Putamen (tissue), 1 donor: ENCODE results near the gene HEATR5B.

Experiments
- DNase-seq: peaks from one replicate; pipeline ENCODE4 v3.0.0-alpha.2; 2016; ENCODE audit warnings: low spot score

Gene HEATR5B

DNA sequence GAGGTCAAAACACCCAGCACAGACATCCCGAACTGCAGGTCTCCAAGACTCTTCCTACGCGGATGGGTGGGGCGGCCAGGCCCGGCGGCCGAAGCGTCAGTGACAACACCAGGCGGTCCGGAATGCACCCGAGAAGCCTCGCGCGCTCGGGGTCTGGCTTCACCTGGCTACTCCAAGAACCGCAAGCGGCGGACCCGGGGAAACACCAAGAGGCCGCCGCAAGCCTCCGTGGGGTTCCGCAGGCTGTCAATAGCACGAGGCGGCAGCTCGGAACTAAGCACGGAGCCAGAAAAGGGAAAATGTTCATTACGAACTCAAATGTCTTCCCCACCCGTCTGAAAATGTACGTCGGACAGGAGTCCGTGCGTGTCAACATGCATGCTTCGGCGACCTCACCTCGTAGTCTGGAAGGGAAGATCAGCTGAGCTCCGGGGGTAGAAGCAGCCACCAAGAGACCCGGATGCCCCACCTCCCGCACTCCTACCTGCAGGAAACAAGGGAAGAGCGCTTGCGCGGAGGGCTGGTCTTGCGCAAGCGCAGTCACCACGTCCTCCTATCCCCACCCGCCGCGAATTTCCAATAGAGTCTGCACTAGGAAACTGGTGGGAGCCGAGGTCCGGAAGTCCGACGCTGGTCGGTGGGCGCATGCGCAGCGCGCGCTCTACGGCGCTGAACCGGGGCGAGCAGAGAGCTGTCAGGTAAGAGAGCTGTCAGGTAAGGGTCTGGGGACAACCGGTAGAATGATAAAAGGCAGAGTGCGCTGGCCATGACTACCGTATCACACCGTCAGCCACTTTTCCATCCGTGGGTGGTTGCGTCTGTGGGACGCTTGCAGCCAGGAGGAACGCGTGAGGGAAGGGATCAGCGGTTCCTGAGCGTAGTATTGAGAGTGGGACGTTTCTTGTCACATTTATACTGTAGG is at the start of gene HEATR5B, which contains the start of gene GPATCH11:
Gene HEATR5B (minus strand): TSS at position 500 of the 922 bp plus-strand sequence. CDS start 958 bp downstream, outside the sequence.
Gene GPATCH11 (plus strand): TSS at position 646 of the 922 bp plus-strand sequence. CDS start 3,864 bp downstream, outside the sequence.
- DNase-seq: peak; percentile 97

DNA sequence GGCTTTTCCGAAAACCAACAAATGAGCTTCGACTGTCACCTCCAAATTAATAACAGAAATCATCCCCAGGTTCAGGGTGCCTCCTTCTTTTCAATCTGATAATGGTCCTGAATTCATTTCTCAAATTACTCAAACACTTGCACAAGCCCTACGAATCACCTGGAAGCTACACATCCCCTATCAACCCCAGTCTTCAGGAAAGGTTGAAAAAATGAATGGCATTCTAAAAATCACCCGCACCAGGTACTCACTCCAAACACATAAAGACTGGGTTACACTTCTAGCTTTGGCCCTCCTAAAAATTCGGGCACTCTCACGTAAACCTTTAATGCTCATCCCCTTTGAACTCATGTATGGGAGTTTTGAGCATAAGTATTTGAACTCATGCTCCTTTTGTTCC is 48.7 kb upstream of the HEATR5B start:
- no peak for DNase-seq

DNA sequence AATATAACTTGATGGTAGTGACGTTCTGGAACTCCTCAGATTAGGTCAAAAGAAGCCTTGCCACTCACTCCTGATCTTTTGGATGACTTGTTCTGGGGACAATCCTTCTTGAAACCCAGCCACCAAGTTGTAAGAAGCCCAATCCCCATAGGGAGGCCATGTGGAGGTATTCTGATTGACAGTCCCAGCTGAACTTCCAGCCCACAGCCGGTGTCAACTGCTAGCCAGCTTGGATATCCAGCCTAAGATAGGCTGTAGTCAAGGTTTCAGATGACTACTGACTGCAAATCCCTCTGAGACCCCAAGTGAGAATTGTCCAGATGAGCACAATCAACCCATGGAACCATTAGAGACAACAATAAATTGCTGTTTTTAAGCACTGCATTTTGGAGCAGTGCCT is 41.2 kb upstream of the HEATR5B start:
- DNase-seq: no peak

DNA sequence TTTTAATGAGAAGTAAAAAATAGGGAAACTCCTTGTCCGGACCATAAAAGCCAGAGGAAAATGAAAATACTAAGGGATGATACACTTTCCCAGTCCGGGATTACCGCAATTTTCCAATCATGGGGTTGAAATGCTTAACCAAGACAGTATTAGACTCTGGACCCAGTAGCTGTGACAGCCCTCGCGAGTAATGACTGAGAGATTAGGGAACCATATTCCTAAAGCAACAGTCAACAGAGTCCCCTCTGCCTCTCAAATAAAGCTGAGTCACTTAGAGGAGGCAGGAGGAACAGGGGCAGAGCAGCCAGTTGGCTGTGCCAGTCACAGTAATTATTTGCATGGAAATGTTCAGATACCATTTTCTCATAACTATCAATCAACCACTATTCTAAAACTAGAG is 35.0 kb upstream of the HEATR5B start:
- DNase-seq: no peak

DNA sequence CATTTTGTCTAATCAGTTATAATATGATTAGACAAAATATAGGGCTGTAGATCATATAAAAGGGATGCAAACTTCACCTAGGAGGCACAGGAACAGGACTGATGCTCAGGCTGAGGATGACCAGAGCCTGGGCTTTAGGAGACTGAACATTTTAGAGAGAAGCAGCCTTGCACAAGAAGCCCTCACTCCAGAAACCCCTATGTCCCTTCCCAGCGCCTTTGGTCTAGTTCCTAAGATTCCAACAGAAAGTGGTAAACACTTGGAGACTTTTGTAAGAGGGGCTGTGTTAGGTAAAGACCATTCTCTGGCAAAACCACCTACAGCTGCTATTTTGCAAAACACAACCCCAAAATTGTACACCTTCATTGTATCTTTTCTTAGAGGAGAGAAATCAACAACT is 33.4 kb upstream of the HEATR5B start:
- no peak for DNase-seq

DNA sequence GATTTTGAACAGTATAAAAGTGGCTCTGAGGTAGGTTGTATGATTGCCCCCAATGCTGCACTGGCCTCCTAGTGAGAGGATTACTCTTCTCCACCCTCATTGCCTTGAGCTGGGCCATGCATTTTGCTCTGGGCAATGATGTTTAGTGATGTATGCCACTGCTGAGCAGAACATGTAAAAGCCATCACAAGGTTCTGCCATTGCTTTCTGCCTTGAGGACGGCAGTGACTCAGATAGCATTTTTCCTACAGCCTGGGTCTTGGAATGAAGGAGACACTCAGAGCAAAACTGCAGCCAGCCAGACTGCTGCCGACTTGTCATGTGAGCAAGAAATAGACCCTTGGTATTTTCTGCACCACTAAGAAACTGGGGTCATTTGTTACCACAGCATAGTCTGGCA is 27.8 kb upstream of the HEATR5B start:
- no peak for DNase-seq

DNA sequence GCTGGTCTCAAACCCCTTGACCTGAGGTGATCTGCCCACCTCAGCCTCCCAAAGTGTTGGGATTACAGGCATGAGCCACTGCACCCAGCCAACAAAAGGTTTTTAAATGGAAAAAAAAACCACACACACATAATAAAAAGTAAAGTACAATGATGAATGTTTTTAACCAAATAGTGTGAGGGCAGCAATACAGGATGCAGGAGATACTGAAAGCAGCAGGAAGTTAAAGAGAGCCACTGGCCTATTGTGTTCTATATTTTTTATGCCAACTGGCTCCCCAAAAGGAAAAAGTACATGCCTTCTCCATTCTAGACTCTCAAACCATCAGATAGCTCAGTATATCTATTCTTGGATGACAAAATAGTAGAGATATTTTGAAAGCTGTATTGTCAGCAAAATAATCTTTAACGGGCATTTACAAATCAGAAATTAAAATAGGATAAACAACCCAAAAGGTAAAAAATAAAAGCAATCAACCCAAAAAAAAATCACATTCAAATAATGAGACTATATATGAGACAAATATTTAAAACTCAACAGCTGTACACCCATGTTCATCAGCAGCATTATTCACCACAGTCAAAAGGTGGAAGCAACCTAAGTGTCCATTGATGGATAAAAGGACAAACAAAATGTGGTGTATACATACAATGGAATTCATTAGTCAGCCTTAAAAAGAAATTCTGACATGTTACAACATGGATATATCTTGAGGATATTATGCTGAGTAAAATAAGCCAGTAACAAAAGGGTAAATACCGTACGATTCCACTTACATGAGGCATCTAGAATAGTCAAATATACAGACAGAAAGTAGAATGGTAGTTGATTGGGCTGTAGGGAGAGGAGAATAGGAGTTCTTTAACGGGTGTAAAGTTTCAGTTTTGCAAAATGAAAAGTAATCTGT is 26.4 kb upstream of the HEATR5B start:
- no peak for DNase-seq

DNA sequence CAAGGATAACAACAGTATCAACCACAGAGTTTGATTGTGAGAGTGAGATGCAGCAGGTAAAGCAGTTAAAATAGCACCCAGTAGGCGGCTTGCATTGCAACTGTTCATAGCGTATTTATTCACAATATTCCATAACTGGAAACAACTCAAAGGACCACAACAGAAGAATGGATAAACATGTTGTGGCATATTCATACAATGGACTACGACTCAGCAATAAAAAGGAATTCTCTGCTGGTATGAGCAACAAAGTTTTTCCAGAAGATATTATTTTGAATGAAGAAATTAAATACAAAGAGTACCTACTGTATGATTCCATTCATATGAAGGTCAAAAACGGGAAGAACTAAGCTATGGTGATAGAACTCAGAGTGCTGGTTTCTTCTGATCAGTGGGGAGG is 25.4 kb upstream of the HEATR5B start:
- no peak for DNase-seq

DNA sequence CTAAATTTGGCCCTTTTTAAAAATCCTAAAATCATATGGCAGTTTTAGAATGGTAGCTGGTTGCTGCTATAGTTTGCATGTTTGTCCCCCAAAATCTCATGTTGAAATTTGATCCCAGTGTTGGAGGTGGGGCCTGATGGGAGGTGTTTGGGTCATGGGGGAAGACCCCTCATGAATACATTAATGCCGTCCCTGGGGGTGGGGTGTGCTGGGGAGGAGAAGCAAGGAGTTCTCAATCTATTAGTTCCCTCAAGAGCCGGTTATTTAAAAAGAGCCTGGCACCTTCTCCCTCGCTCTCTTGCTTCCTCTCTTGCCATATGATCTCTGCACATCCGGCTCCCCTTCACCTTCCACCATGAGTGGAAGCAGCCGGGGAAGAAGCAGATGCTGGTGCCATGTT is 21.0 kb upstream of the HEATR5B start:
- DNase-seq: no peak

DNA sequence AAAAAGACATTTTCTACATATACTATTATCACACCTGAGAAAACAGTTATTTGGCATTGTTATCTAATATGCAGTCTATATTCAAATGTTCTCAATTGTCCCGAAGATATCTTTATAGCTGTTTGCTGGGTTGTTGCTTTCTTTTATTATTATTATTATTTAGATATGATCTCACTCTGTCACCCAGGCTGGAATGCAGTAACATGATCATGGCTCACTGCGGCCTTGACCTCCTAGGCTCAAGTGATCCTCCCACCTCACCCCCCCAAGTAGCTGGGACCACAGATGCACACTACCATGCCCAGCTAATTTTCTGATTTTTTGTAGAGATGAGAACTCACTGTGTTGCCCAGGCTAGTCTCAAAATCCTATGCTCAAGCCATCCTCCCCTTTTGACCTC is 20.0 kb upstream of the HEATR5B start:
- DNase-seq: no peak

DNA sequence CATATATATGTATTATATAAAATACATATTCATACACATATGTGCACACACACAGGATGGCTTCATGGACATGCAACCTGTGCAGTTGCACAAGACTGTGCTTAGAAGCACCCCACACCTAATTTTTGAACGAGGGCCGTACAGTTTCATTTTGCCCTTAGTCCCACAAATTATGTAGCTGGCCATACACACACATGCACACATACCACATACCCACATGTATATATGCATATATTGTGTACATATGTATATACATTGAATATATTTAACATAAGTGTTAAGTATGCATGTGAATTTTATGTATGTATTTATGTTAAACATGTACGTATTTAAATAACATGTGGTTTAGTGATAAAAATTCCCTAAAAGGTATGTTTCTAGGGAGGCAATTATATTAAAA is 18.4 kb upstream of the HEATR5B start:
- no peak for DNase-seq

DNA sequence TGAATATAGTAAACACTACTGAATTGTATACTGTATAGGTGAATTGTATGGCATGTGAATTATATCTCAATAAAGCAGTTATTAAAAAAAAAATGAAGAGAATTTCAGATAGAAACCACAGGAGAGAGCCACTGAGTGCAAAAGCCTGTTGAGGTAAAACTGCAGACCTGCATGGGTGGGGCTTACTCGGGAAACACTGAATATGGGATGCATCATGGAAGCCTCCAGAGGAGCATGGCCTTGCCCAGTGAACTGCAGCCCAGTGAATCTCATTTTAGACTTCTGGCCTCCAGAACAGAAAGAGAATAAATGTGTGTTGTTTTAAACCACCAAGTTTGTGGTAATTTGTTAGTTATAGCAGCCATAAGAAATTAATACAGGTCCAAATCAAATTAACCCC is 15.9 kb upstream of the HEATR5B start:
- no peak for DNase-seq

DNA sequence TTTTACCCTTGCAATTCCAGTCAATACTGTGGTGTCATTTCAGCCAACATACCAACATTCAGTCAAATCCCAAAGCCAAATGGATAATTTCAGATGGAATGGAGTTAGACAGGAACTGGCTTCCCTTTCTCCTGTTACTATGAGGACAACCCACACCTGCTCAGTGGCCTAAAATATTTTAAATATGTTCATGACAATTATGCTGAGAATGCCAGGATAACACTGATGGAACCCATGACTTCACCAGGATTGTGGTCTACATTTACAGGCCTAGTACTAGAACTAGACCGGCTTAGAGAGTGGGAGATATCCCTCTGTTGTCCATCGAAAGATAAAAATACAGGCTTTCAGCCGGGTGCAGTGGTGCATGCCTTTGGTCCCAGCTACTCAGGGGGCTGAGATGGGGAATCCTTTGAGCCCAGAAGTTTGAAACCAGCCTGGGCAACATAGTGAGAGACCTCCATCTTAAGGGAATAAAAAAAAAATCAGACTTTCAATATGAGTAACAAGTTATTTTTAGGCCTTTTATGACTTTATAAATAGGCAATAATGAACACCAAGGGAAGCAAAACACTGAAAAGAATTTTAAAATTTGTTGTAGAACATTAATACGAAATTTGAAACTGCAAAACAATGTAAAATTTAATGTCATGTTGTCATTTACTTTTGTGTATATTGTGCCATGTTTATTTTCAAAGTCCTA is 14.4 kb upstream of the HEATR5B start:
- no peak for DNase-seq

DNA sequence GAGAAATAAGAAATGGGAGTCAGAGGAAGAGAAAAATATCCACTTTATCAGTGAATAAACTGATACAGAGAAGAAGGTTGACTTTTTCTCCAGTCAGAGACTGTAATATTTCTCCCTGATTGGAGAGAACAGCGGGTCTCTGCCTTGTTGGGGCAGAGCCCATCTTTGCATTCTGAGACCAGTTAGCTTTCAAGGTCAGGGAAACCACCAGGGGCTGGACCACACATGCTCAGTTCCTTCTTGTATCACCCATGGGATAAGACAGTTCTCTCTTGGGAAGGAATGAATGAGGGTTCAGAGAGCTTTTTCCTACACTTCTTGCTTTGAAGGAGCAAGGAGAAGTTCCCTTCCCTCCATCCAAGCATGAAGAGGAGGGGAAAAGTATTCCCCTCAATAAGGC is 12.4 kb upstream of the HEATR5B start:
- no peak for DNase-seq

DNA sequence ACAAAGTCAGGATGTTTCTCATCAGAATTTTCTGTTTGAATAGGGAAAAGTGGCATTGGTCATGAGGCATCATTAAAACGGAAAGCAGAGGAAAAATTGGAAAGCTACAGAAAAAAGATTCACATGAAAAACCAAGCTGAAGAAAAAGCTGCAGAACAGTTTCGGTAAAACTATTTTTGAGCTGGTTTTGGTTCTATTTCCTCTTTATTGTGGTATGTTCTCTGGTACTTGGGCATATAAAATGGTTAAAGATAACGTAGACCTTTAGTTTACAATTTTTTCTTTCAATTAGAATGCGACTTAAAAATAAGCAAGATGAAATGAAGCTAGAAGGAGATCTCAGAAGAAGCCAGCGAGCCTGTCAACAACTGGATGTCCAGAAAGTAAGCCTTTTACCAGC is 7.7 kb upstream of the HEATR5B start:
- no peak for DNase-seq

DNA sequence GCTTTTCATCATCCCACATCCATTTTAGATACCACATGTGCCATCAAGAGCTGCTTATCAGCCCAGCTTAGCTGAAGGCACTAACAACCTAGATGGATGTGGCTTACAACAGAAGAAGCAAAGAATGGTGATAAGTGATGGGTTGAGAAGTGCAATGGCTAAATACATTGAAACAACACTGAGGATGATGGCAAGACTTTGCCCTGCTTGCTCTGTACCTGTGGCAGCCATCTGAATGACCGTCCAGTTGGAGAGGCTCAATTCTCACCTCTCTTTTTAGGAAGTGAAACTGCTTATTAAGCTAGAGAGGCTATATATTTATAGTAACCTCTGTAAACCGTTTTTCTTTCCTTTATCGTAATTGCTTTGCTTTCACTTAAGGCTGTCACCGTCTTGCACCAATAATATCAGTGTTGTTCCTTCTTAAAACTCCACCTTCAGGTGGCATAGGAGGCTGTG is 5.9 kb upstream of the HEATR5B start:
- DNase-seq: no peak

DNA sequence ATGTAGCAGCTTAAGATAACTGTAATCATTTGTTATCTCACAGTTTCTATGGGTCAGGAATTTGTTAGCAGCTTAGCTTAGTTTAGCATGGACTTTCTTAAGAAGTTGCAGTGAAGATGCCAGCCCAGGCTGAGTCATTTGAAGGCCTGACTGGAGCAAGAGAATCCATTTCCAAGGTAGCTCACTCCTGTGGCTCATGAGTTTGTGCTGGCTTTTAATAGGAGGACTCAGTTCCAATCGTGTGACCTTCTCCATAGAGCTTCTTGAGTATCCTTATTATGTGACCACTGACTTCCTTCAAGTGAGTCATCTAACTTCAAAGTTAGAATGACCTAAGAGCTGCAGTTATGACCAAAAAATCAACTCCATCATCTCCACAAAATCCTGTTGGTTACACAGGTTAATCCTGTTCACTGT is 1.6 kb upstream of the HEATR5B start:
- DNase-seq: no peak

DNA sequence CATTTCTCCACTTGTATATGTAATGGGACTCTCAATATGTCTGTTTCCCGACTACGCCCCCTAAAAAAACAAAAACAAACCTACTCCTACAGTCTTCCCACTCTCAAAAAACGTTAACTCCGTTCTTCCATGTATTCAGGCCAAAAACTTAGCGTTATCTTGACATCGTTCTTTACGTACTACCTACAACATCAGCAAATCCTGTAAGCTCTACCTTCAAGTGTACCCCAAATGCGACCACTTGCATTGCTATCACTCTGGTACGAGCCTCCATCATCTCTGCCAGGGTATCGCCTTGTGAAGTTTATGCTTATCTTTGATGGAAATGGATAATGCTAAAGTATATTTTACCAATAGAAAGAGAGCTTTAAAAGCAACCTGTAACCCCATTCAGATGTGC is 625 bp upstream of the HEATR5B start:
- no peak for DNase-seq

DNA sequence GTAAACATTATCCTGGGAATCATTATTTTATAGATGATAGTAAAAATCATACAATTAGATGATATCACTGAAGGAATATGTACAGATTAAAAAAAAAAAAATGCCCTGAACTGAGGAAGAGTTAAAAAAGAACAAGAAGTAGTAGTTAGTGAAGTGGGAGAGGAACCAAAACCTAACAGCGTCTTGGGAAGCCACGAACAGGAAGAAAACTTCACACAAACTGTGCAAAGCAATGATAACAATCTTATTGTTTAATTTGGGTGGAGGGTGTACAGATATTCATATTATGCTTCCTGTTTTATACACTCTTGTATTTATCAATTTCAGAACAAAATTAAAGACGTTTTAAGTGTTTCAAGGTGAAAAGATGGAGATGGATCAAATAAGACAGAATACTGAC is 3.5 kb downstream of the HEATR5B start:
- no peak for DNase-seq

DNA sequence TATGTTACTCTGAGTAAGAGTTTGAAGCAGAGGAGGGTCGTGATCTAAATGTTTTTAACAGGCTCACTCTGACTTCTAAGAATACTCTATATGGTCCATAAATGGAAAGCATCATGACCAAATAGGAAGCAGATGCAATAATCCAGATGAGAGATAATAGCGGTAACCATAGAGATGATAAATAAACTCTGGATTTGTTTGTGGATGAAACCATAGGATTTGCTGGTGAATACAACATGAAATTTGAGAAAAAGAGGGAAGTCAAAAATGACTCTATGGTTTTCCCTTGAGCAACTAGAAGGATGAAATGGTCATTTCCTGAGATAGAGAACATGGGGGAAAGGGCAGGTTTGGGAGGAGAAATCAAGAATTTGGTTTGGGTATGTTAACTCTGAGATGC is 3.9 kb downstream of the HEATR5B start:
- no peak for DNase-seq

DNA sequence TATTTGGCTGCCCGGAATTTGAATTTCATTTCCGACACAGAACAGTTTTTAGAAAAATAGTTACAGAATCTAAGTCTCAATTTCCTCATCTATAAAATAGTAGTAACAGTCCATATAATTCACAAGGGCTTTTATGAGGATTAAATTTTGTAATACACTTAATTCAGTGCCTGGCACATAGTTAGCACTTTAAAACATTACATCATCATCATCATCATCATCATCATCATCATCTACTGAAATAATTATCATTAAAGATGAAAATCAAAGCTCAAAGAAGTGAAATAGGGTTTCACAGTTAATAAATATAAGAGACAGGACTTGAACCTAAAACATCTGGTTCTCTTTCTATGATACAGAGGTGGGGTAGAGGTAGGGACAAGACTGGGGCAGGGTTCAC is 13.2 kb downstream of the HEATR5B start:
- DNase-seq: no peak

DNA sequence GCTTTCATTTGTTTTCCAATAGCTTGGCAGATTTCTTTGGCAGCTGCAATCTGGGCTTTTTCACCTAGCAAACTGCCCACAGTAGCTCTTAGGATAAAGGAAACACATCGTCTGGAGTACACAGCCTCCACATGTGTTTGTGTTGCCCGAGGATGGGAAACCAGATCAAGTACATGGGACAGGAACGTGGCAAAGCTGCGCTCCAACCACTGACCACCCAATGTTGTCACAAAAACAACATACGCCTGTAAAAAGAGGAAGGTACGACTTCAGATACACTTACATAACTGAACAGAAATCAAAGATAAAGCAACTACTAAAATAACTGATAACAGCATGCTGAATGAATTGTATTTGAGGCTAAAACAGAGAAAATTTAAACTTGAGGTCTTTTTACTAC is 15.5 kb downstream of the HEATR5B start:
- DNase-seq: no peak
